GM12872 (cell line): ENCODE data around the gene TMEM41A.

Experiments used
- TF ChIP-seq, protein P1 (sequence below): IDR thresholded peaks from 3 replicates; pipeline ENCODE4 v1.5.1; 2011; ENCODE audit warnings: low read depth, mild to moderate bottlenecking, low read length, moderate library complexity; ENCODE audit not compliant: insufficient read depth

The TMEM41A gene

DNA sequence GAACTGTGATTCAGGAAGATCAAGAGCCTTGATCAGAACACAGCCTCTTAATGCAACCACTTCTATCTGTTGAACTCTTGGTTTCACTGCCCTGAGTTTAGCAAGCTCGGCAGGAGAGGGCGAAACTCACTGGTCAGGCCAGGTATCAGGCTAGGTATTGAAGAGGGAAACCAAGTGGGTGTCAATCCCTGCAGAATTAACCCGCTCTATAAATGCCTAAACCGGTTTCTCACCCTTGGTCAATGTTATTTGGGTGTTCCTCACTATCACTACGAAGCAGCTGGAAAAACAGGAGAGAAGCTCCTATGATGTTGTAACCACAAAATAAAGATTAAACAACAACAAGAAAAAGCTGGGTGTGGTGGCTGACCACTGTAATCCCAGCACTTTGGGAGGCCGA is 29.7 kb upstream of the TMEM41A start:
- TF ChIP-seq, protein P1, sequence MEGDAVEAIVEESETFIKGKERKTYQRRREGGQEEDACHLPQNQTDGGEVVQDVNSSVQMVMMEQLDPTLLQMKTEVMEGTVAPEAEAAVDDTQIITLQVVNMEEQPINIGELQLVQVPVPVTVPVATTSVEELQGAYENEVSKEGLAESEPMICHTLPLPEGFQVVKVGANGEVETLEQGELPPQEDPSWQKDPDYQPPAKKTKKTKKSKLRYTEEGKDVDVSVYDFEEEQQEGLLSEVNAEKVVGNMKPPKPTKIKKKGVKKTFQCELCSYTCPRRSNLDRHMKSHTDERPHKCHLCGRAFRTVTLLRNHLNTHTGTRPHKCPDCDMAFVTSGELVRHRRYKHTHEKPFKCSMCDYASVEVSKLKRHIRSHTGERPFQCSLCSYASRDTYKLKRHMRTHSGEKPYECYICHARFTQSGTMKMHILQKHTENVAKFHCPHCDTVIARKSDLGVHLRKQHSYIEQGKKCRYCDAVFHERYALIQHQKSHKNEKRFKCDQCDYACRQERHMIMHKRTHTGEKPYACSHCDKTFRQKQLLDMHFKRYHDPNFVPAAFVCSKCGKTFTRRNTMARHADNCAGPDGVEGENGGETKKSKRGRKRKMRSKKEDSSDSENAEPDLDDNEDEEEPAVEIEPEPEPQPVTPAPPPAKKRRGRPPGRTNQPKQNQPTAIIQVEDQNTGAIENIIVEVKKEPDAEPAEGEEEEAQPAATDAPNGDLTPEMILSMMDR, result no peak

DNA sequence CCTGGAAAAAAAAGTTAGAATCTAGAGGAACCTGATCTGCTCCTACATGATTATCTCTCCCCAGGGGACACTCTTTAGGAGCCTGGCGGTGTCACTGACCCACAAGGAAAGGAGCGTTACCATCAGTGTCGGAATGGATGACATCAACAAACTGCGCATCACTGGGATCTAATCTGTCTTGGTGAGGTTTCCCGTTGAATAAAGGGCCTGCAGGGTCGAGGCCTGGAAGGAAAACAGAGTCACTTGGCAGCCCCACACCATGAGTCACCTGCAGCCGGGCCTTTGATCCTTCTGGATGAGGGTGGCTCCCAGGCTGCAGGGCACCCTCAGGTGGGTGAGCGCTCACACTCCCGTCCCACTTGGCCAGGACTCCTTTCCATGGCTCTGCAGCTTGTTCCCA is 28.5 kb upstream of the TMEM41A start:
- TF ChIP-seq, protein P1, result no peak

DNA sequence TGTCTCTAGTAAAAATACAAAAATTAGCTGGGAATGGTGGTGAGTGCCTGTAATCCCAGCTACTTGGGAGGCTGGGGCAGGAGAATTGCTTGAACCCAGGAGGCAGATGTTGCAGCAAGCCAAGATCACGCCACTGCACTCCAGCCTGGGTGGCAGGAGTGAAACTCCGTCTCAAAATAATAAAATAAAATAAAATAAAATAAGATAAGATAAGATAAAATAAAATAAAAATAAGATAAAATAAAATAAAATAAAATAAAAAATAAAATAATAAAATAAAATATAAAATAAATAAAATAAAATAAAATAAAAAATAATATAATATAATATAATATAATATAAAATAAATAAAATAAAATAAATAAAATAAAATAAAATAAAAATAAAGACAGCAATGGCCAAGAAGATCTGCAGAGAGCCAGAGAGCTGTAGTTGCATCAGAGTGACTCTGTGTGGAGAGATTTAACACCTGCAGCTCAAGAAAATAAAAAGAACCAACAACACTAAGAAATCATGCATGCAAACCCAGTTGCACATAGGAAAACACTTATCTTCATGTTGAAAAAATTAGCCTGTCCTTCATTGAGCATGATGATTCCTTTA is 27.6 kb upstream of the TMEM41A start:
- TF ChIP-seq, protein P1, result no peak

DNA sequence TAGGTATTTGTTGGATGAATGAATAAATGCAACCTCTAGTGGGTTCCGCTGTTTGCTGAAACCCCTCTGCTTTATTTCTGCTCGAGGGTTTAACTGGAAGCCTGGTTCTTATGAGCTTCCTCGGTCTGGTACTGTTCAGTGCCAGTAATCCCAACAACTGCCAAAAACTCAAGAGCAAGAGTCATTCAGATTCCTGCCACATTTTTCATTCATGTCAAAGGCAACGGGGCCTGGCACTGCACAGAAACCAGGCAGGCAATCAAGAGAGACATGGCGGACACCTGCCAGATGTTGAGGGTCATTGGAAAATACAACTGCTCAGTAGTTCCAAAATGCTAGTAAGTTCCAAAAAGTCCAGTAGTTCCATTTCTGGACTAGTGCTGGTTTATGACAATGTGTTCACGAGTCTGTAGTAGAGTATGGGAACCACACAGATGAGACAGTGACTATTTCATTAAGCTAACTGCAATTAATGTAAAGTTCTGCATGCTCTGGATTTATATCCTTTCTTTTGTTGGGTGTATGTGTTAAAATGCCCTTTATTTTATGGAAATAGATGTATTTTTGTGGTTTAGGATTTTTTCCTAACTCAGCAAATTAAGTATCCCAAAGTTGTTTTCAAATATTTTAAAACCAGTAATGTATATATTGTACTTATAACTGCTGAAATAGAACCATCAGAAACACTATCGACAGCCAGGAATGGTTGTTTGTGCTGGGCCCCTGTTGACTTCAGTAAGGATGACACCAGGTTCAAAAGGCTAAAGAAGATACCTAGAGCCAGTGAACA is 22.7 kb upstream of the TMEM41A start:
- TF ChIP-seq, protein P1, result no peak

DNA sequence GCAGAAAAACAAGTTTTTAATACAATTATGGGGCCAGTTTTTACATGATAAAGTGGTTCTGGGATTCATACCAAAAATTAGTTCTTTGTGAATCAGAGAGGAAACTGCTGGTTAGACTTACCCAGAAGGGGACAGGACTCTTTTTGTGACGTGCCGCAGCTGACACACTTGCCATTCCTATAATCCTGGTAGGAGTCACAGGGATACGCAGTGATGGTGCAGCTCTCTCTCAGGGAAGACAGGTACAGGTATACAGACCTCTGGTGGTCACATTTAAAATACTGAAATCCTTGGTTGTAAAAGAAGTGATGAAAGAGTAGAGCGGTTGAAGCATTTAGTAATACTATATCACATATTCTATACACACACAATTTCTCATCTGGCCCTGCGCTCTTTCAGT is 20.2 kb upstream of the TMEM41A start:
- TF ChIP-seq, protein P1, result no peak

DNA sequence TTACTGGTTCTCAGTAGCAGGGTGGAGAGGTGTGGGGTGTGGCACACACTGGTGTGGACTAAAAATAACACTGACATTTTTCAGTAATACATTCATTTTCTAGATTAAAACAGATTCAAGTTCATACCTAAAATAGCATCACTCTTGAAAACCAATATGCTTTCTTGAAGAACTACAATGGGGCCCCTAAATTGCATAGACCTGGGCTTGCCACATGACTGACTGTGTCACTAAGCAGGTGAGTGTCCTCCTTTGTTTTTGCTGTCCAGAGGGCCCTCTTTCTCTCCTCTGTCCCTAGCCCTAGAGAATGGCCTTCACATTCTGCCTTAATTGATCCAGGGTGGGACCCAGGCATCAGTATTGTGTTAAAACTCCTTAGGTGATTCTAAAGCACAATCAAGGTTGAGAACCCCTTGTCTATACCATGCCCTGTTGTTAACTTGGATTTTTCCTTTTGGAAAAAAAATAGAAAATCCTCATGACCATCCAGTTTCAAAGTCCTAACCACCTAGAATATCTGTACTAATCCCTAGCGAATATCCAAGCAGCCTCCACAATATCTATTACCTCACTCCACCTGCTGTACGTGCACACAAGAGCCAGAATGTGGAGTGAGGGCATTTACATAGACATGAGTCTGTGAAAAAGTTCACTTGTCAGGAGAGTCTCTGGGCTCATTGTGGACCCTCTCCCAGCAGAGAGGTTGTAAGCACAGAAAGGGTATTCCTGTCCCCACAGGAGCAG is 18.7 kb upstream of the TMEM41A start:
- TF ChIP-seq, protein P1, result no peak

DNA sequence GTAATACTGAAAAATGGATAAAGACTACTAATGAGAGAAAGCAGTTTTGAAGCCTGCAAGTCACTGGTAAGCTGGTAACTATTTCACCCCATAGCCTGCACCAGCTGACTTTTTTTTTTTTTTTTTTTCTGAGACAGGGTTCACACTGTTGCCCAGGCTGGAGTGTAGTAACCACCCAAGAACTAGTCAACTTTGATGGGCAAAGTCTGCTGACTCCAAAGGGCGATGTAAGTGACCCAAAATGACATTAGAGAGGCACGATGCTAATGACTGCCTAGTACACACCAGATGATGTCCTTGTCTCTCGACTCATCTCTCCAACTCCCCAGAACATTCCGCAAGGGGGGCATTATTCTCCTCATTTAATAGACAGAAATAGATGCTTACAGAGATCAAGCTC is 12.9 kb upstream of the TMEM41A start:
- TF ChIP-seq, protein P1, result no peak
